Fibroblast of skin of back (primary cell): ENCODE measurements around the gene NDUFV1. TPM values are rescaled to one million over a fixed set of nuclear protein-coding genes. Genes with fewer than 3 reads are reported as not detected.

Experiments
- DNase-seq: peaks from one replicate; pipeline ENCODE4 v3.0.0-alpha.2; 2013
- polyA plus RNA-seq, 2 experiments: library from polyadenylated mRNA; unstranded; fragments of 120-200 nt; gene quantifications; one replicate each; pipeline ENCODE4 v1.2.1, GENCODE V29; 2013; ENCODE audit not compliant: insufficient read length in 2 of 2

Gene NDUFV1
- polyA plus RNA-seq (2013, experiment 1 of 2; ENCODE audit: insufficient read length) = 129 TPM
- 107 TPM for polyA plus RNA-seq (2013, experiment 2 of 2; ENCODE audit: insufficient read length)

DNA sequence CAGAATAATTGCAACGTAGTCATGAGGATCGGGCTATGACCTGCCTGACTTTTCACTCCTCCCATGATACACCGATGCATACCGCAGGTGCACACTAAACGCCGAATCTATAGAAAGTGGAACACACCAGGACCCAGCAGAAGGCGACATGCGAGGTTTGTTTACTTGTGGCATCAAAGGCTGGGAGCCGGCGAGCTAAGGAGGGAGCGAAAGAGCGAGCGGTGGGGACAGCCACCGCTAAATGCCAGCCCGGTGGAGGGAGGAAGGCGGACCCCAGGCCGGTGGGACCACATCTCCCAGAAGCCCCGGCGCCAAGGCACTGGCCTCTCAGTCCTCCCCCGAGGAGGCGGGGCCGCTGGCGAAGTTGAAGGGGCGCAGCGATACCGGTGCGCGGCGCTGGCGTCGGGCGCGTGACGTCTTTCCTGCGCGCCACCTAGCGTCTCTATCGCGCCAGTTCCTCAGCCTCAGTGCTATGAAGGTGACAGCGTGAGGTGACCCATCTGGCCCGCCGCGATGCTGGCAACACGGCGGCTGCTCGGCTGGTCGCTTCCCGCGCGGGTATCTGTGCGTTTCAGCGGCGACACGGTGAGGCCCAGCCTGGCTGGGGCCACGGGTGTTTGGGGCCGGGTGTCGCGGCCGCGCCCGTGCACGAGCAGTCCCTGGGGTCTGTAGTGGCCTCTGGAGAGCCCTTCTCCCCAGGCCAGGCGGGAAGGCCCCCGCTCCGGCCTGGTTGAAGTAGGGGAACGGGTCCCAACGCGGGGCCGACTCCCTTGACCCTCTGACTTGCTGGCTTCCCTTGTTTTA, at the start of gene NDUFV1:
TSS of gene NDUFV1 (plus strand) at position 445 of the 804 bp plus-strand sequence. CDS start at position 514, 69 bp downstream.
- peak; percentile 94 for DNase-seq

DNA sequence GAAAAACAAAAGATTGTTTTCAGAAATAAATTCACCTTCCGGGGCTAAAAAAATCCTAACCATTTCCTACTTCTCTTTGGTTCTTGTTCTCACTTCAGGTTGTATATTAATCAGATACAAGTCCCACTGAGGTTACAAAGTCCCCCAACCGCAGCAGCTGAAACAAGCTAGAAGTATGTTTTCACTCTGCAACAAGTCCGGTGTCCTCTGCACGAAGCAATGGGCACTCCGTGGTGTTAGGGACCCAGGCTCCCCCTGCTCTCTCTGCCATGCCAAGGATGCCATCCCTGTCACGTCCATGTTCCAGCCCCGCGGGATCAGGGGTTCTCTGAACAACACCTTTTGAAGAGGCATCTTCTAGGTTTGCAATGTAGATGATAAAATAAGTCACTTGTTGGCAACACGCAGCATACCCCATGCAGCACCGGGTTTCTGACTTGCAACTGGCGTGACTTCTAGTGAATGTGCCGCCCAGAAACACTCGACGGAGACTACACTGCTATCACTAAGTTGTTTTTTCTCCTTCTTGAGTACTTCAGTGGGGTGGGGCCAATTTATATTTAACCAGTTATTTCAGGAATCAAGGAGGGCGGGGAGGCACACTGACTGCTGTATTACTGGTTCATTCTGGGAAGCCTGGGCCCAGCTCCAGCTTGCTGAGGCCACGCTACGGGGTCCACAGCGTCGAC, 48.5 kb upstream of the NDUFV1 start:
- DNase-seq = peak; percentile 22

DNA sequence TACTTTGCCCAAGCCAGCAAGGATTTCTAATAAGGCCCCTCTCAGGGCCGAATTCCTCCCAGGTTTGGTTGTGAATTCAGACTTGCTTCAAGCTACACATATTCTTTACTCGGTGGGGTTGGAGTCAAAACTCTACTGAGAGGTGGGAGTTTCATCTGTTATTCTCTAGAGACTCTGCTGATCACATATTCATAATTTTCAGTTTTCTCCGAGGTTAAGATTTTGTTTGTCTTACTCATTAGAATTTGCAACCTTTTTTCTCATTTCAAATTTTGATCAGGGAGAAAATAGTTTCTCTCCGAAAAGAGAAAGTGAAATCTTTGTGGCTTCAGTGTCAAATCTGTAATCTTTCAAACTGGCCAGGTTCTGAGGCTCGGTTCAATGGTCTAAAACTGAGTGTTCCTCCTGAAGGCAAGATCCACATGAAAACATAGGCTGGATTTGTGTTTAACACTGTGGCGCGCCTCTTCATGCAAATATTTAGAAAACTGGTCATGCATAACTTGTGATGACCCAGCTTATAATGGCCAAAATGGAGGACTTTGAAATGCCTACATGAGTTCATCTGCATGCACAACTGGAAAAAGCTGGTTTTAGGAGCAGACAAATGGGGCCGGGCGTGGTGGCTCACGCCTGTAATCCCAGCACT, 44.6 kb upstream of the NDUFV1 start:
- DNase-seq = peak; percentile 36

DNA sequence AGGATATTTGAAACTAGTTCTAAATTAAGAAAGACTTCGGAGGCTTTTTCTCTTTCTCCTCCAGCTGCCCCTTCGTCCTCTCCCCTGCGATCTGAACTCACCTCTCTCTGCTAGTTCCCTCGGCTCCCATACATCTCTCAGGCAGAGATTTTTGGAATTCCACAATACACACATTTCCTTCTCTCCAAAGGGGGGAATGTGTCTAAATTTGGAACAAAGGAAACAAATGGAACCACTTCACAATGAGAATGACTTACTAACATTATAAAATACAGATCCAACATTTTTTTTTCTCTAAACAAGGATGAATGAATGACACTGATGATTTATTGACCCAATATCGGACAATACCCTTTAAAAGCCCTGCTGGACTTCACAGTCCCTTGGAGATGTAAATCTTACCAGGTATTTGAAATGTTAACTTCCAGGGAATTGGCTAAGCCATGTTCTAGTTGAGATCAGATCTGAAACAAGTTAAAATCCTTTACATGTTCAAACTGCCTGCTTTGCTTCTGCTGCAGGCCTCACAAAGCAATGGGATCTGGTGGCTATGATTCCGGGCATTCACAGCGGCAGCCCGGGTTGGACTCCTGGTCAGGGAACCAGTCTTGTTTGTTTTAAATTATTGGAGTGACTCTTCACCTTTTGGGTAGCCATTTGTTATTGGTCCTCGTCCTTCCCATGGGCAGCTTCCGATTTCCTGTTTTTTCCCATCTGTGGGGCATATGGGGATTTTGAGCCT, 43.6 kb upstream of the NDUFV1 start:
- peak; percentile 63 for DNase-seq

DNA sequence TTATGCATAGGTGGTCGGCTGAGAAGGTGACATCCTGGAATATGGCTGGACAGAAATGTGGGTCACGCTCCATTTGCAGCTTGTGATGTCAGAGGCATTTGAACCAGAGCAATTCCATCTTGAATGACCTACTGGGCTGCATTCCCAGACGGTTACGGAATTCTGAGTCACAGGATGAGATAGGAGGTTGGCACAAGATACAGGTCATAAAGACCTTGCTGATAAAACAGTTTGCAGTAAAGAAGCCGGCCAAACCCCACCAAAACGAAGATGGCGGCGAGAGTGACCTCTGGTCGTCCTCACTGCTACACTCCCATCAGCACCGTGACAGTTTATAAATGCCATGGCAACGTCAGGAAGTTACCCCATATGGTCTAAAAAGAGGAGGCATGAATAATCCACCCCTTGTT, 43.0 kb upstream of the NDUFV1 start:
- DNase-seq = peak; percentile 90

DNA sequence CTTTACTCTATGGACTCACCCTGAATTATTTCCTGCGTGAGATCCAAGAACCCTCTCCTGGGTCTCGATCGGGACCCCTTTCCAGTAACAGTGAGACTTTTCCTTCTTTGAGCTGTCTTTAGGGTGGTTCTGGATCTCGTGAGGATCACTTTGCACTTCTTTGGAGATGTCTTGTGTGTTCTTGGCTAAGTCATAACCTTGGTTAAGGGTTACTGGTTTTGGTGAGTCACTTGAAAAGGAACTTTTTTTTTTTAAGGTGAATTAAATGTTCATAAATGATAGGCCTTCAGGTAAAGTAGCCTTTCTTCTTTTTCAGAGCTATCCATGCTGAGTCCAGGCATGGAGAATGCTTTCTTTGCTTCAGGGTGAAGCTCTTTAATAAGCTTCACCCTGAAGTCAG, 42.5 kb upstream of the NDUFV1 start:
- DNase-seq = no peak

DNA sequence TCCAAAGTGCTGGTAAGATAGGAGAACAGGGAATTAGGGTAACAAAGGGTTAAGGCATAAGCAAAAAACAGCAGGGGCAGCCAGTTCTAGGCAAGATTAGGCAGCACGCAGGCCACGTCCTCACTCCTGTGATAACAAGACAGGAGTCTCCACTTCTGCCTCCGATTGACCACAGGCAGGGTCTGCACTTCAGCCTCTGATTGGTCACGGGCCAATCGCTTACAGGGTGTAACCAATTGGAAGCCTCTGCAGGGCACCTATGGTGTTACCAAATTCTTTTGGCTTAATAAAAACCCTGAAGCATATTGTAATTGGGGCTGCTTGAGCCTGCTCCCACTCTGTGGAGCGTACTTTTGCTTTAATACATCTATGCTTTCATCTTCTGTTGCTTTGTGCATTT, 35.3 kb upstream of the NDUFV1 start:
- no peak for DNase-seq

DNA sequence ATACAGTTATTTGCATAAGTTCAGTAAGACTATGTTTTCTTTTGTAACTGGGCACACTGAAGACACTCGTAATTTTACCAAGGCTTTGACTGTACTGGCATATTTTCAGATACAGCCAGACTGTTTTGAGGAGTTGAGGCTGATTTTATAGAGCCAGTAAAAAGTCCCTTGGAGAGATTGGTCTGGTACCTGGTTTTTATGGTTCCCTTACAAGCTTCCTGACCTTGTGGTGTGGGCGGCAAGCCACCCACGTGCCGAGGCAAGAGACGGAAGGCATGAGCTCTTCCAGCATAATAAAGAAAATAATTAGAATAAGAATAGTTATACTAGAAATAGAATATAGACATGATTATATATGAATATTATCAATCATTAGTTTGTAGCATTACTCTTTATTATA, 34.4 kb upstream of the NDUFV1 start:
- DNase-seq = no peak

DNA sequence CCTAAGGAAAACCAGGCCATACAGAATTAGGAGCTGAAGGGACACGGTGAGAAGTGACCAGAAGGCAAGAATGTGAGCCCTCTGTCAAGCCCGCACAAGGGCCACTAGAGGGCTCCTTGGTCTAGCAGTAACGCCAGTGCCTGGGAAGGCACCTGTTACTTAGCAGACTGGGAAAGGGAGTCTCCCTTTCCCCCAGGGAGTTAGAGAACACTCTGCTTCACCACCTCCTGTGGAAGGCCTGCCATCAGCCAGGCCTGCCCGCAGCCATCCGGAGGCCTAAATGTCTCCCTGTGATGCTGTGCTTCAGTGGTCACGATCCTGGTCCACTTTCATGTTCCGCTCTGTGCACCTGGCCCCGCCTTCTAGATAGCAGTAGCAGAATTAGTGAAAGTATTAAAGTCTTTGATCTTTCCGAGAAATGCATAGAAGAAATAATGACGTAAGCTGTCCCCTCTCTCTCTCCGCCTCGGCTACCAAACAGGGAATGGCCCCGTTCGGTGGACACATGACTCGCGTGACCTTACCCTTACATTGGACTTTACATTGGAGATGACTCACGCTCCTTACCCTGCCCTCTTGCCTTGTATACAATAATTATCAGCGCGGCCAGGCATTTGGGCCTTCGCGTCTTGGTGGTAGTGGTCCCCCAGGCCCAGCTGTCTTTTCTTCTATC, 33.9 kb upstream of the NDUFV1 start:
- DNase-seq = peak; percentile 50

DNA sequence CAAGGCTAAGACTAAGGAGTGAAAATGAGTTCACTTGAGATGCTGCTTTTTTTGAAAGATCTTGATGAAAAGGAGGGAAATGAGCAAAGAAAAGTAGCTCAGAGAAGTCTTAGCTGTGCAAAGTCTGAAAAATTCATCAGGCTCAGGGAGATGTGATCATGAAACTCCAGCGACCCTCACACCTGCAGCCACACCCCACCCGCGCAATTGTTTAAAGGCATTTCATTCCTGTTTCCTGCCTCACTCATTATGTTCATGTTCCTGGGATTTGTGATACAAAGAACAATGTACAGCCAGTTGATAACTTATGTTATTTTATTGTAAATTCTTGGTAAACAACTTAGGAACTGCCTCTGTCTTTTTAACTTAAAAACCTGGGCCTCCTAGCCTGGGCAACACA, 31.8 kb upstream of the NDUFV1 start:
- no peak for DNase-seq

DNA sequence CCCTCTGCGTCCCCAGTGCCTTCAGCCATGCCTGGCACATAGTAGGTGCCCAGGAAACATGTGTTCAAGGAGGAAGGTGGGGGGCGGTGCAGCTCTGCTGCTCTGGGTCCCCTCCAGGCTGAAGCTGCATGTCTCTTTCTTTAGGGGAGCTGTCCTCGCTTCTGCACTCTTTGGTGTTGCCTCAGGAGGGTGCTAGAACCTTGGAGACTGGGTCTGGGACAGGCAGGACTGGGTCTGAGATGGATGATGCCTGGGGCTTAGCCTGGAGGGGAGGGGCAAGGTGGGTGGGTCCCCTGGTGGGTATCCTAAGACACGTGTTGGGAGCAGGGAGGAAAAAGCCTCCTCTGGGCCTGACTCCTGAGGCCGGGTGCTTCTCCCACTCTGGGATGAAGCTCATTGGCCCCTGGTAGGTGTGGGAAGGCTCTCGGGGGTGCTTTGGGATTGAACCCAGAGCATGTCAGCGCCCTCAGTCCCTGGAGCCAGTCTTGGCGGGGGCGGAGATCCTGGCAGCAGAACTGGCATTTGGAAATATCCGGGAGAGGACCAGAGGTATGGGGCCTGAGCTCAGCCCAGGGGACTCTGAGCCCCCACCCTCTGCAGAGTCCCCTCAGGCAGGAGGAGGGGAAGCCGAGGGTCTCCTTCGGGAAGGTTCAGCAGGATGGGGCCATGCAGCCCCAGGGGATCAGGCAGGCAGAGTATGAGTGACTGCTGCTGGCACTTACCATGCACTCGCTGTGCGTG, 29.8 kb upstream of the NDUFV1 start:
- no peak for DNase-seq

DNA sequence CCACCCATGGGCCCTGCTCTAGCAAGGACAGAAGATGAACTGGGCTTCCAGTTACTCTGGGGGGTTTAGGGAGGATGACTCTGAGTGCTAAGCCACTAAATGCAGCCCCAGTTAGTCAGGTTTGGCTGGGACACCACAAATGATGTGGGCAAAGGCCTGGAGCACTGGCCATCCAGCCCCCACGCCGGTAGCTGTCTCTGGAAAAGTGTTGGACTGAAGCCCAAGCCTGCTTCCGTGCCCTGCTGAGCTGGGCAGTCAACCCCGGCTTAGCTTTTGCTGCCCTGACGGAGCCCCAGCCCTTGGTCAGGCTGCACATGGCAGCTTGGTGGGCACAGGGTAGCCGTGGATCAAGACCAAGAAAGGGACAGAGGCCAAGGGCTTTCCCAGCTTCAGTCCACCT, 28.8 kb upstream of the NDUFV1 start:
- DNase-seq = no peak

DNA sequence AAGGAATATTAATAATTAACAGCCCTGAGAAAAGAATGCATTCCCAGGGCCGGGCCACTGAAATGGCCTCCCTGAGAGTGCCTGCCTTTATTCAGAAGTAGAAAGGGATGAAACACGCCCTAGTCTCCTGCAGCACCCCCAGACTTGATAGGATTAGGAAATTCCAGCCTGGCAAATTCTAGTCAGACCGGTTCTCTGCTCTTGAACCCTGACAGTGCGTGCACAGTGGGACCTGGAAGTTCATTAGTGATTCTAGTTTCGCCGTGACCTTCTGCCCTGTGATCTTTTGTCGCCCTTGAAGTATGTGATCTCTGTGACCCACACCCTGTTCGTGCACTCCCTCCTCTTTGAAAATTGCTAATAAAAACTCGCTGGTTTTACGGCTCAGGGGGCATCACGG, 25.3 kb upstream of the NDUFV1 start:
- DNase-seq = no peak

DNA sequence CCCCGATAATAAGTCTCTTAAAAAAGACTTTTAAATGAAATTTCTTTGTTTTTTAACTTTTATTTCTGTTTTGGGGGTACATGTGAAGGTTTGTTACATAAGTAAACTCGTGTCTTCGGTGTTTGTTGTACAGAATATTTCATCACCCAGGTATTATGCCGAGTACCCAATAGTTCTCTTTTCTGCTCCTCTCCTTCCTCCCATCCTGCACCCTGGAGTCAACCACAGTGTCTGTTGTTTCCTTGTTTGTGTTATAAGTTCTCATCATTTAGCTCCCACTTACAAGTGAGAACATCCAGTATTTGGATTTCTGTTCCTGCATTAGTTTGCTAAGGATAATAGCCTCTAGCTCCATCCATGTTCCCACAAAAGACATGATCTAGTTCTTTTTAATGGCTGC, 24.7 kb upstream of the NDUFV1 start:
- no peak for DNase-seq

DNA sequence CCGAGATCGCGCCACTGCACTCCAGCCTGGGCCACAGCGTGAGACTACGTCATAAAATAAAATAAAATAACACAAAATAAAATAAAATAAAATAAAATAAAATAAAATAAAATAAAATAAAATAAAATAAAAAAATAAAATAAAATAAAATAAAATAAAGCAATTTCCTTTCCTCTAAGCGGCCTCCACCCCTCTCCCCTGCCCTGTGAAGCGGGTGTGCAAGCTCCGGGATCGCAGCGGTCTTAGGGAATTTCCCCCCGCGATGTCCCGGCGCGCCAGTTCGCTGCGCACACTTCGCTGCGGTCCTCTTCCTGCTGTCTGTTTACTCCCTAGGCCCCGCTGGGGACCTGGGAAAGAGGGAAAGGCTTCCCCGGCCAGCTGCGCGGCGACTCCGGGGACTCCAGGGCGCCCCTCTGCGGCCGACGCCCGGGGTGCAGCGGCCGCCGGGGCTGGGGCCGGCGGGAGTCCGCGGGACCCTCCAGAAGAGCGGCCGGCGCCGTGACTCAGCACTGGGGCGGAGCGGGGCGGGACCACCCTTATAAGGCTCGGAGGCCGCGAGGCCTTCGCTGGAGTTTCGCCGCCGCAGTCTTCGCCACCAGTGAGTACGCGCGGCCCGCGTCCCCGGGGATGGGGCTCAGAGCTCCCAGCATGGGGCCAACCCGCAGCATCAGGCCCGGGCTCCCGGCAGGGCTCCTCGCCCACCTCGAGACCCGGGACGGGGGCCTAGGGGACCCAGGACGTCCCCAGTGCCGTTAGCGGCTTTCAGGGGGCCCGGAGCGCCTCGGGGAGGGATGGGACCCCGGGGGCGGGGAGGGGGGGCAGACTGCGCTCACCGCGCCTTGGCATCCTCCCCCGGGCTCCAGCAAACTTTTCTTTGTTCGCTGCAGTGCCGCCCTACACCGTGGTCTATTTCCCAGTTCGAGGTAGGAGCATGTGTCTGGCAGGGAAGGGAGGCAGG, 23.2 kb upstream of the NDUFV1 start, which contains the start of gene GSTP1:
TSS of gene GSTP1 (plus strand) at position 566 of the 958 bp plus-strand sequence. CDS start at position 598, 32 bp downstream.
- DNase-seq = peak; percentile 93

DNA sequence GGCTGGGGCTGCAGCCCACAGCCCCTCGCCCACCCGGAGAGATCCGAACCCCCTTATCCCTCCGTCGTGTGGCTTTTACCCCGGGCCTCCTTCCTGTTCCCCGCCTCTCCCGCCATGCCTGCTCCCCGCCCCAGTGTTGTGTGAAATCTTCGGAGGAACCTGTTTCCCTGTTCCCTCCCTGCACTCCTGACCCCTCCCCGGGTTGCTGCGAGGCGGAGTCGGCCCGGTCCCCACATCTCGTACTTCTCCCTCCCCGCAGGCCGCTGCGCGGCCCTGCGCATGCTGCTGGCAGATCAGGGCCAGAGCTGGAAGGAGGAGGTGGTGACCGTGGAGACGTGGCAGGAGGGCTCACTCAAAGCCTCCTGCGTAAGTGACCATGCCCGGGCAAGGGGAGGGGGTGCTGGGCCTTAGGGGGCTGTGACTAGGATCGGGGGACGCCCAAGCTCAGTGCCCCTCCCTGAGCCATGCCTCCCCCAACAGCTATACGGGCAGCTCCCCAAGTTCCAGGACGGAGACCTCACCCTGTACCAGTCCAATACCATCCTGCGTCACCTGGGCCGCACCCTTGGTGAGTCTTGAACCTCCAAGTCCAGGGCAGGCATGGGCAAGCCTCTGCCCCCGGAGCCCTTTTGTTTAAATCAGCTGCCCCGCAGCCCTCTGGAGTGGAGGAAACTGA, 22.4 kb upstream of the NDUFV1 start:
- DNase-seq = peak; percentile 56

DNA sequence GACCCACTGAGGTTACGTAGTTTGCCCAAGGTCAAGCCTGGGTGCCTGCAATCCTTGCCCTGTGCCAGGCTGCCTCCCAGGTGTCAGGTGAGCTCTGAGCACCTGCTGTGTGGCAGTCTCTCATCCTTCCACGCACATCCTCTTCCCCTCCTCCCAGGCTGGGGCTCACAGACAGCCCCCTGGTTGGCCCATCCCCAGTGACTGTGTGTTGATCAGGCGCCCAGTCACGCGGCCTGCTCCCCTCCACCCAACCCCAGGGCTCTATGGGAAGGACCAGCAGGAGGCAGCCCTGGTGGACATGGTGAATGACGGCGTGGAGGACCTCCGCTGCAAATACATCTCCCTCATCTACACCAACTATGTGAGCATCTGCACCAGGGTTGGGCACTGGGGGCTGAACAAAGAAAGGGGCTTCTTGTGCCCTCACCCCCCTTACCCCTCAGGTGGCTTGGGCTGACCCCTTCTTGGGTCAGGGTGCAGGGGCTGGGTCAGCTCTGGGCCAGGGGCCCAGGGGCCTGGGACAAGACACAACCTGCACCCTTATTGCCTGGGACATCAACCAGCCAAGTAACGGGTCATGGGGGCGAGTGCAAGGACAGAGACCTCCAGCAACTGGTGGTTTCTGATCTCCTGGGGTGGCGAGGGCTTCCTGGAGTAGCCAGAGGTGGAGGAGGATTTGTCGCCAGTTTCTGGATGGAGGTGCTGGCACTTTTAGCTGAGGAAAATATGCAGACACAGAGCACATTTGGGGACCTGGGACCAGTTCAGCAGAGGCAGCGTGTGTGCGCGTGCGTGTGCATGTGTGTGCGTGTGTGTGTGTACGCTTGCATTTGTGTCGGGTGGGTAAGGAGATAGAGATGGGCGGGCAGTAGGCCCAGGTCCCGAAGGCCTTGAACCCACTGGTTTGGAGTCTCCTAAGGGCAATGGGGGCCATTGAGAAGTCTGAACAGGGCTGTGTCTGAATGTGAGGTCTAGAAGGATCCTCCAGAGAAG, 21.6 kb upstream of the NDUFV1 start:
- DNase-seq = no peak

DNA sequence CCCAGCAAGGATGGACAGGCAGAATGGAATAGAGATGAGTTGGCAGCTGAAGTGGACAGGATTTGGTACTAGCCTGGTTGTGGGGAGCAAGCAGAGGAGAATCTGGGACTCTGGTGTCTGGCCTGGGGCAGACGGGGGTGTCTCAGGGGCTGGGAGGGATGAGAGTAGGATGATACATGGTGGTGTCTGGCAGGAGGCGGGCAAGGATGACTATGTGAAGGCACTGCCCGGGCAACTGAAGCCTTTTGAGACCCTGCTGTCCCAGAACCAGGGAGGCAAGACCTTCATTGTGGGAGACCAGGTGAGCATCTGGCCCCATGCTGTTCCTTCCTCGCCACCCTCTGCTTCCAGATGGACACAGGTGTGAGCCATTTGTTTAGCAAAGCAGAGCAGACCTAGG, 20.8 kb upstream of the NDUFV1 start:
- DNase-seq = no peak
